Suppressor macrophage treated with lipopolysaccharide for 1 hour (primary cell): Measurements from ENCODE around the gene BTBD9.

ENCODE experiments used
- DNase-seq, 3 donors: peaks; one replicate each; pipeline ENCODE4 v3.0.0-alpha.2; 2020 to 2022

BTBD9 gene

GRCh38 chr6:38639498-38640215 is at the start of gene BTBD9:
Gene BTBD9, minus strand, starts transcription at chr6:38639929.
- peak; percentile 82 to 93 (median 88) for DNase-seq

DNA sequence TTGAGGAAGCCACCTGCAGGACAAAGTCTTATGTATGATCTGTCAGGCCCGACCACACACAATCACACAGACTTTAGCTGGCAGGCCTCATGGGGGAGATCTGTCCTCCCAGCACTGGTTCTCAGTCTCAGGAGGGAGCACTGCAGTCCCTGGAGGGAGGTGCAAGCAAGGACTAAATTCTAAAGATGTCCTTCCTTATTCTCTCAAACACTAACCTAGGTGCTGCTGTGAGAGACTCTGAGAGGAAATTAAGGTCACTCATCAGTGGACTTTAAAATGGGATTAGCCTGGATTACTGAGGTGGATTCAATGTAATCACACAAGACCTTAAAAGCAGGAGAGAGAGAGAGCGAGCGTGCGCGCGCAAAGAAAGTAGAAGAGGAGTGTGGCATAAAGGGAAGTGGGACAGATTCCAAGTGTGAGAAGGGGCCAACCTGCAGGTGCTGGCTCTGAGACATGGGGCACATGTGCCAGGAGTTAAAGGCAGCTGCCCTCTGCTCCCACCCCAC is 48.9 kb upstream of the BTBD9 start:
- peak in 1 of 3 donors; percentile 7 for DNase-seq

DNA sequence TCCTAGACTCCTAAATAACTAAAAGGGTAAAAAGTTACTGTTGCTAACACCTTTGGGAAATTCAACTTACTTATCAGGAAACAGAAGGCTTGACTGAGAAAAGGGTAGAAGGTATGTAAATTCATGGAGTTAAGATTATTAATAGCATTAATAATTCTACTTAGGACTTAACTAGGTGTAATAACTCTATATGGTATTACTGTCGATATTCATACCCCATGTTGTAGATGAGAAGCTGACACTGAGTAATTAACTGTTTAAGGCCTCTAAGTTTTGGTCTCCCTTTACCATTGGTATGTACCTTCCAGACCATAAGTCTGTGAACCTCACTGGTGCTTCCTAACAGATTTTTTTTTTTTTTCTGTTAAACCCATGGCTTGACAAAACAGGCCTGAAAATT is 47.8 kb upstream of the BTBD9 start:
- DNase-seq = no peak

- DNase-seq = no peak
These were observed 47.3 kb upstream of the BTBD9 start for GRCh38 chr6:38687043-38687353.

GRCh38 chr6:38686270-38687042 is 46.7 kb upstream of the BTBD9 start:
- no peak for DNase-seq

GRCh38 chr6:38684904-38685303 is 45.2 kb upstream of the BTBD9 start:
- no peak for DNase-seq

GRCh38 chr6:38684237-38684636 is 44.5 kb upstream of the BTBD9 start:
- no peak for DNase-seq

DNA sequence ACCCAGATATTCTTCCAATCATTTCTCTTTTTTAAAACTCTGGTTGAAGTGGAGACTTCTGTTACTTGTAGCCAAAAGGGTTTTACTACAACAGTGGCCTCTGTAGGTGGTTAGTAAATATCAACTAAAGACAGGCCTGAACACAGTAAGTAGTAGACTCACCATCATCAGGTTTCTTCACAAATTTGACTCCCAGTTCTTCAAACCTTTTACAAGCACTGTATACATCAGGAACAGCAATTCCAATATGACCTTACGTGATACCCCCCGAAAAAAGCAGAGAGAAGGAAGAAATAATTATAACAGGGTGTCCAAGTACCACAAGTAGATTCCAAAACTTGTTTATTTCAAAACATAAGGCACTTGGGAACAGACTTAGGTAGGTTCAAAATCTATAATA is 42.1 kb upstream of the BTBD9 start:
- peak in 1 of 3 donors; percentile 7 for DNase-seq

- no peak for DNase-seq
These were observed 39.9 kb upstream of the BTBD9 start for GRCh38 chr6:38679668-38680067.

- no peak for DNase-seq
These were observed 38.5 kb upstream of the BTBD9 start for GRCh38 chr6:38678178-38678760.

GRCh38 chr6:38676974-38677544 is 37.3 kb upstream of the BTBD9 start:
- no peak for DNase-seq

- DNase-seq = no peak
These were observed 36.7 kb upstream of the BTBD9 start for GRCh38 chr6:38676236-38676973.

DNA sequence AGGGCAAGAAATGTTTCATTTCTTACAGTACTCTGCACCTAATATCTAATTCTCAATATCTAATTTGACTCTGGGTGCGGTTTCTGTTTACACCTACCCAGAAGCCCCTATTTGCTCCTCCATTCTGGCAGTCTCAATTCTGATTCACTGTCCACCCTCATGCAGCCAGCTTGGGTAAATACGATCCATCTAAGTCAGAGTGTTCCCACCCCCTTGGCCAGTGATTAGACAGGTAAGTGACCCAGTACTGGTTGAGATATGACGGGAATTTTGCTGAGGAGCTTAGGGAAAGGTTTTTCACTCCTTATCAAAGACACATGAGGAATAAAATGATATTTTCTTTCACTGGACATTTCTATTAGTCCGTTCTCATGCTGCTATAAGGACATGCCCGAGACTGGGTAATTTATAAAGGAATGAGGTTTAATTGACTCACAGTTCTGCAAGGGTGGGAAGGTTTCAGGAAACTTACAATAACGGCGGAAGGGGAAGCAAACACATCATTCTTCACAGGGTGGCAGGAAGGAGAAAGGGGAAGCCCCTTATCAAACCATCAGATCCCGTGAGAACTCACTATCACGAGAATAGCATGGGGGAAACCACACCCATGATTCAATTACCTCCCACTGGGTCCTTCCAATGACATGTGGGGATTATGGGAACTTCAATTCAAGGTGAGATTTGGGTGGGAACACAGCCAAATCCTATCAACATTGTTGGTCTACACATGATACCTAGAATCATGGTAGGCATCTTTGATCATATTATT is 33.9 kb upstream of the BTBD9 start:
- peak; percentile 63 to 74 (median 71) for DNase-seq

DNA sequence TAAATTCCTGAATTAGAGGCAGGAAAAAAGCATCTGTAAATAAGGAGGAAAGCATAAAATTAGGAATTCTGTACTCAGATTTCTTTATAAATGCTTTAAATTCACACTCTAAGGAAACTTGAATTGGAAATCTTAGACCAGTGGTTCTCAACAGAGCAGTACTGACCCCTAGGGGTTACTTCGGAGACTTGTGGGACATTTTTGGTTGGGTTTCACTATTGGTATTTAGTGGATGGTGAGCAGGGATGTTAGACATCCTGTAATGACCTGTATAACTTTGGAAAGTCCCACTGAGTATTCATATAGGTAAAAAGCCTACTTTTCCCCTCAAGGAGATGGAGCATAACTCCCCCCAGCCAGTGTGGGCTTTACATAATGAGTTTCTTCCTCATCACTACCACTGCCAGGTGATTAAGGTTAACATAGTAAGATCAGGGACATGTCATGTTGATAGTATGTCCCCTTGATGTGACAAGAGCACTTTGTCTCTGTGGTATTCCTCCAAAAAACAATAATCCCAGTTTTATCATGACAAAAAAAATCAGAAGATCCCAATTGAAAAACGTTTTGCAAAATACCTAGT is 32.2 kb upstream of the BTBD9 start:
- DNase-seq = peak; percentile 64 to 73 (median 68)

GRCh38 chr6:38658418-38659167 is 18.9 kb upstream of the BTBD9 start:
- no peak for DNase-seq

DNA sequence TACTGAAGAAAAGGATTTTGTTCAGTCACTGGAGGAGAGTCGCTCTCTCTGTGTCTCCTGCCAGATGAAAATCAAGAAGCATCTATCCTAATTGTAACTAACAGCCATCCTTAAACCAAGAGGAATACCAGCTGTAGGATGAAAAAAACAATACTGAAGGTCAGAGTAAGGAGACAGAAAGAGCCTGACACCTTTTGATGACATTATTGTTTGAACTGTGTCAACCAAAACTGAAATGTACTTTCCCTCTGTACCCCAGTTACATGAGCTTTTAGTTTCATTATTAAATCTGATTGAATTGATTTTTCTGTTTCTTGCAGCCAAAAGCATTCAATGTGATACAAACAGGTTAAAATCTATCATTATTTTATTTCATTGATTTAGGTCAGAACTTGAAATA is 17.2 kb upstream of the BTBD9 start:
- DNase-seq = no peak

GRCh38 chr6:38654263-38654662 is 14.5 kb upstream of the BTBD9 start:
- DNase-seq = no peak

DNA sequence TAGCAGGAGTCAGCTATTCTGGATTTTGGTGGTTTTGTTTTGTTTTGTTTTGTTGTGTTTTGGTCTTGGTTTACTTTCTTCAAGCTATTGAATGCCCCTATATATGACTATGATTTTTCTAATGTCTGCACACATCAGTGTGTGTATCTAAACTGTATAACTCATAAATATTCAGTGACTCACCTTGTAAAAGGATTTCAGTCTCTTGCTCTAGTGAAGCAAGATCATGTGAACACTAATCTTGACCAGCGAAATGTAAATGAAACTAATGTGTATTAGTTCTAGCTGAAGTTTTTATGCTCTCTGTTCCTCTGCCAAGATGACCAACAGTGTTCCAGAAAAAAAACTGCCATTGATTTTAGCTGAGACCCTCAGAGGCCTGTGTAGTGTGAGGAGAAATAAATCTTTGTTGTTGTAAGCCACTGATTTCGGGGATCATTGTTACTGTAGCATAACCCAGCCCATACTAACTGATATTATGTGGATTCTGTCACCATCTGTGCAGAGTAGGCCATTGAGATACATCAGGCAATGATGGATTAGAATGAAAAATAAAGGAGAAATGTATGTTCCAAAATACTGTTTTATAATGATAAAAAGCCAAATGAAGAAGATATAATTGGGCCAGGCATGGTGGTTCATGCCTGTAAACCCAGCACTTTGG is 11.5 kb upstream of the BTBD9 start:
- DNase-seq = no peak

DNA sequence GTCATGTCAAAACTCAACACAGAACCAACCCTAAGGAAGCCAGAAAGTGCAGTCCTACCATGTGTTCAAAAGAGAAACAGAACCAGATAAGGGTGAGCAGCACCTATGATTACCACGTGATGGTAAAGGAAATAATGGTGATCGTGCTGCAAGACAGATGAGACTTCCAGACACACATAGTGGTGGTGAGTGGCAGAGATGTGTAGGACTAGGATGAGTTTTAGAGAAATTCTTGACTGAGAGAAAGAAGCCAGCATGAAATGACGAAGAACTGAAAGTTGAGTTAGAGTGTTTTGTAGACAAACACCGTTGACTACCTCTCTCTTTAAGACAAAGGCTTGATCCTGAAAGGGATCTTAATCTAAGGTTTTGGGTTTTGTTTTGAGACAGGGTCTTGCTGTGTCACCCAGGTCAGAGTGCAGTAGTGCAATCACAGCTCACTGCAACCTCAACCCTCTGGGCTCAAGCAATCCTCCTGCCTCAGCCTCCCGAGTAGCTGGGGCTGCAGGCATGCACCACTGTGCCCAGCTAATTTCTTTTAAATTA is 10.6 kb upstream of the BTBD9 start:
- no peak for DNase-seq

DNA sequence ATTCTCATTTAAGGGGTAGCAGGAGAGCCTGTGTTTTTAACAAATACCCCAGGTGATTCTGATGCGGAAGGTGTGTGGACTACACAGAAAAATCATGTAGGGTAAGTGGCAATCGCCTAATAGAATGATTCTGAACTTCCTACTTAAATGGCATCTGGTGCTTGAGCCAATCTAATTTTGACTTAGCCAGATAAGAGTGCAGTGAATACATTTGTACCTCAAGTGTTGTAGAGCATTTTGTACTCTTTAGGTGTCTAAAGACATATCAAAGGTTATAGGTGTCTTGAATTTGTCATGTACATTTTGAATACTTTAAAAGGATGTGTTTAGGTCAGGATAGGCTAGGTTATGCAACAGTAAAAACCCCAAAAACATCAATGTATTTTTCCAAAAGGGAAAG is 10.0 kb upstream of the BTBD9 start:
- no peak for DNase-seq
